ENCODE data around the gene TELO2. TPM values are rescaled to one million over a fixed set of nuclear protein-coding genes. Genes with fewer than 3 reads are reported as not detected.
A peak's percentile ranks its signal among the peaks of the same experiment; 100 is the strongest.

The TELO2 gene
- total RNA-seq, 1 donor from 2014 or later: 74.8 TPM

GRCh38 chr16:1527836-1528811 lies 35.0 kb downstream of the TELO2 start:
- H3K27ac Mint-ChIP-seq: no peak overlapping the region
- peaks cover 11% of the 10 kb centered on the region for H3K4me1 Mint-ChIP-seq (ENCODE audit: low read depth)
- no peaks in the 10 kb centered on the region for H3K9me3 Mint-ChIP-seq
- no peak for DNase-seq (ENCODE audit: low spot score)
- H3K4me3 Mint-ChIP-seq (ENCODE audit: low read depth): no peak overlapping the region
- H3K27me3 Mint-ChIP-seq (ENCODE audit: low read depth): no peaks in the 10 kb centered on the region
- H3K36me3 Mint-ChIP-seq (ENCODE audit: low read depth): no peaks in the 10 kb centered on the region
- intact Hi-C loops (cut with micrococcal nuclease): no loop called here

- no peak for DNase-seq (ENCODE audit: low spot score)
- Mint-ChIP-seq H3K9me3 (no peaks in the 10 kb centered on the region), H3K27me3 (ENCODE audit: low read depth) (no peaks in the 10 kb centered on the region), H3K4me3 (ENCODE audit: low read depth) (no peak overlapping the region), H3K27ac (peak overlapping the region; percentile 62), H3K4me1 (ENCODE audit: low read depth) (peaks cover 11% of the 10 kb centered on the region), H3K36me3 (ENCODE audit: low read depth) (no peaks in the 10 kb centered on the region)
- intact Hi-C loops (cut with micrococcal nuclease): no loop called here
Observed at GRCh38 chr16:1528921-1529537, 35.9 kb downstream of the TELO2 start.

GRCh38 chr16:1530349-1530882 lies 37.3 kb downstream of the TELO2 start:
- Mint-ChIP-seq H3K4me3 (ENCODE audit: low read depth) (no peak overlapping the region), H3K36me3 (ENCODE audit: low read depth) (peaks cover 10% of the 10 kb centered on the region), H3K4me1 (ENCODE audit: low read depth) (peaks cover 15% of the 10 kb centered on the region), H3K27ac (no peak overlapping the region), H3K27me3 (ENCODE audit: low read depth) (no peaks in the 10 kb centered on the region), H3K9me3 (no peaks in the 10 kb centered on the region)
- intact Hi-C loops (cut with micrococcal nuclease): loop anchor here (10.0 kb wide), 1 partner anchor 174 kb away; the partner anchor contains the start of gene MAPK8IP3
- no peak for DNase-seq (ENCODE audit: low spot score)

DNA sequence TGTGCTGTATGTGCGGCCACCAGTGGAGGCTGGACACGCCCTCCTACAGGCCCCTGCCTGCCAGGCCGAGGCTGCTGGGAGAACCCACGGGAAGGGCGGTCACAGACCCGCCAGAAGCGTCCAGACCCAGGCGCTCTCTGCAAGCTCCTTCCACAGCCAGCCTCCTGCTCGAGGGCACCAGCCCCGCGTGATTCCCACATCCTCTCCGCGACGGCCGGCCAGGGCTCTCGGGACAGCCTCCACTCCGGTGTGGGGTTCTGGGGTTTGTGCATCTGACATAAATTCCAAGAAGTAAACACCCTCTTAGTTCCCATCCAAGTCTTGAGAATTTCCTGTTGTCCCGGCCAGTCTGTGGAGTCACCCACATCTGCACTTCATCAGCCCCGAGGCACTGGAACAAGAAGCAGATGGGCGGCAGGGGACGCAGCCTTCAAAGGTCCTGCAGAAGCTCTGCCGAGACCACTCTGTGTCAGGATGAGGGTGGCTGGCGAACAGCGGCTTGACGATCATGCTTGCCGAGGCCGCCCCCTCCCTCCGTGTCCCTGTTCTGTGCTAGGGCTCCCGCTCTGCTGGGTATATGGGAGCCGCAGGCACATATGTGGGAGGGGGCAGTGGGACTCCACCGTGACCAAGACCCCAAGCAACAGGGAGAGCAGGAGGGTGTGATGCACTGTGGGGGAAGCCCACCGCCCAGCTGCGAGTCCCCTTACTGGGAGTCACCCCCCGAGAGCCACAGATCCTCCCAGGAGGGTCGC lies 37.9 kb downstream of the TELO2 start:
- peaks cover 19% of the 10 kb centered on the region for H3K4me1 Mint-ChIP-seq (ENCODE audit: low read depth)
- intact Hi-C loops (cut with micrococcal nuclease): loop anchor here (10.0 kb wide), 1 partner anchor 174 kb away; the partner anchor contains the start of gene MAPK8IP3
- no peak for DNase-seq (ENCODE audit: low spot score)
- H3K27me3 Mint-ChIP-seq (ENCODE audit: low read depth): no peaks in the 10 kb centered on the region
- no peak overlapping the region for H3K27ac Mint-ChIP-seq
- peaks cover 12% of the 10 kb centered on the region for H3K36me3 Mint-ChIP-seq (ENCODE audit: low read depth)
- no peaks in the 10 kb centered on the region for H3K9me3 Mint-ChIP-seq
- no peak overlapping the region for H3K4me3 Mint-ChIP-seq (ENCODE audit: low read depth)

DNA sequence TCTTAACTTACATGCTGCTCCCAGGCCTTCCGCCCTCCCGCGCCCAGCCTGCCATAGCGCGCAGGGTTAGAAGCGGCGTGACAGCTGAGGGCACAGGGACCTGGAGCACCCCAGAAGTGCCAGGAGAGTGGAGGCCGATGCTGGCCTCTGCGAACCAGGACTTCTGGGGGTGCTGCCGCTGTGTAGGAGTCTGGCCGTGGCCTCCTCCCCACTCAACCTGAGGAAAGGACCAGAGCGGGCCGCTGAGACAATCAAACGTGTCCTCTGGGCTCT lies 38.4 kb downstream of the TELO2 start:
- intact Hi-C loops (cut with micrococcal nuclease): loop anchor here (10.0 kb wide), 1 partner anchor 173 kb away; the partner anchor contains the start of gene MAPK8IP3
- peaks cover 23% of the 10 kb centered on the region for H3K4me1 Mint-ChIP-seq (ENCODE audit: low read depth)
- DNase-seq (ENCODE audit: low spot score): no peak
- no peak overlapping the region for H3K4me3 Mint-ChIP-seq (ENCODE audit: low read depth)
- peaks cover 15% of the 10 kb centered on the region for H3K36me3 Mint-ChIP-seq (ENCODE audit: low read depth)
- H3K27ac Mint-ChIP-seq: no peak overlapping the region
- H3K27me3 Mint-ChIP-seq (ENCODE audit: low read depth): no peaks in the 10 kb centered on the region
- H3K9me3 Mint-ChIP-seq: no peaks in the 10 kb centered on the region

DNA sequence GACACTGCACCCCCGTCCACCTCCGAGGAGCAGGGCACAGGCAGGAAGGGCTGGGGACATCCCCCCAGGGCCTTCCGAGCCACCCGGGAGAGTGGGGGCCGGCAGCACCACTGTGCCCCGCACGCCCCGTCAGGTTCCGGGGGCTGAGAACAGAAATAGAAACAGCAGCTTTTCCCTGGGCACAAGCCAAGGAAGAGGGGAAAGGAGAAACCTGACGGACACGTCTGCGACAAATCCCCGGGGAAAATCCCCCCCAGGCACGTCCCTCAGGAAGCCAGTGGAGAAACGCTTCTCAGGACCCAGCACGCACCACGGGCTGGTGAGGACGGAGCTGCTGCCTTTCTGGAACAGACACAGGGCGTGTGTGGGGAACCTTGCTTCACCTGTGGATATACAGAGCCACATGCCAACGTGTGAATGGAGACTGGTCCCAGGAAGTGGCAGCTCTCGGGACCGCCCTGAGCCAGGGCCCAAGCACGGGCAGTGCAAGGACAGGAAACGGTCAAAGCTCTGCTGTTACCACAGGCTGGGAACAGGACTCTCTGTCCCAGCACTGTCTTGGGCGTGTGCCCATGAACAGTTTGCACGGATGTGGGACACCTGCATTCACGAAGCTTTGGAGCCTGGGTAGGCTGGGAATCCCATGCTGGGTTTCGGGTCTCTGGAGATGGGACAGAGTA lies 39.1 kb downstream of the TELO2 start:
- Mint-ChIP-seq H3K9me3 (no peaks in the 10 kb centered on the region), H3K27ac (no peak overlapping the region), H3K4me1 (ENCODE audit: low read depth) (peaks cover 23% of the 10 kb centered on the region), H3K36me3 (ENCODE audit: low read depth) (peaks cover 21% of the 10 kb centered on the region), H3K4me3 (ENCODE audit: low read depth) (no peak overlapping the region), H3K27me3 (ENCODE audit: low read depth) (no peaks in the 10 kb centered on the region)
- intact Hi-C loops (cut with micrococcal nuclease): loop anchor here (10.0 kb wide), 1 partner anchor 173 kb away; the partner anchor contains the start of gene MAPK8IP3
- no peak for DNase-seq (ENCODE audit: low spot score)

GRCh38 chr16:1532771-1533170 lies 39.6 kb downstream of the TELO2 start:
- Mint-ChIP-seq H3K4me1 (ENCODE audit: low read depth) (peaks cover 26% of the 10 kb centered on the region), H3K9me3 (no peaks in the 10 kb centered on the region), H3K27ac (peak overlapping the region; percentile 73), H3K4me3 (ENCODE audit: low read depth) (peak overlapping the region; percentile 94), H3K36me3 (ENCODE audit: low read depth) (peaks cover 26% of the 10 kb centered on the region), H3K27me3 (ENCODE audit: low read depth) (no peaks in the 10 kb centered on the region)
- intact Hi-C loops (cut with micrococcal nuclease): loop anchor here (10.0 kb wide), 1 partner anchor 172 kb away; the partner anchor contains the start of gene MAPK8IP3
- DNase-seq (ENCODE audit: low spot score): no peak

DNA sequence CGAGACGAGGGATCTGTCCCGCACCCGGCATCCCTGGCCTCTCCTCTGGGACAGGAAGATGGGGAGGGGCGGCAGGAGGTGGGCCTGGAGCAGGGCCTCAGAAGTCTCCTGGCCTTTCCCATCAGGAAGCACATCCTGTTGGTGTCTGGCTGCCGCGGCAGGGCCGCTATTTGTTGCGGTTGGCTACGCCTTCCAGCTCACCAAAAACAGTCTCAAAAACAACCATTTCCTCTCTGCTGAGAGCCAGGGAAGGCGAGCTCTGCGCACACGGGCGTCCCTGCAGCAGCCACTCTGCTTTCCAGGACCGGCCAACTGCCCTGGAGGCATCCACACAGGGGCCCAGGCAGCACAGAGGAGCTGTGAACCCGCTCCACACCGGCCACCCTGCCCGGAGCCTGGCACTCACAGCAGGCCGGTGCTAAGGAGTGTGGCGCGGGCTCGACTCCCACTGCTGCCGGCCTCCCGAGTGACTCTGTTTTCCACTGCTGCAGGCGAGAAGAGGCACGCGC lies 40.3 kb downstream of the TELO2 start, which contains the start of gene TMEM204:
TSS of gene TMEM204 (plus strand) at position 224 of the 509 bp plus-strand sequence. CDS start 610 bp downstream, outside the sequence.
- intact Hi-C loops (cut with micrococcal nuclease): loop anchor here (10.0 kb wide), 1 partner anchor 171 kb away; the partner anchor contains the start of gene MAPK8IP3
- H3K4me1 Mint-ChIP-seq (ENCODE audit: low read depth): peaks cover 31% of the 10 kb centered on the region
- peak within 1 kb of the TSS; percentile 94 for H3K4me3 Mint-ChIP-seq (ENCODE audit: low read depth)
- DNase-seq (ENCODE audit: low spot score): peak; percentile 37
- peaks cover 33% of the 10 kb centered on the region for H3K36me3 Mint-ChIP-seq (ENCODE audit: low read depth)
- H3K27me3 Mint-ChIP-seq (ENCODE audit: low read depth): no peaks in the 10 kb centered on the region
- no peaks in the 10 kb centered on the region for H3K9me3 Mint-ChIP-seq
- peak within 1 kb of the TSS; percentile 80 for H3K27ac Mint-ChIP-seq

DNA sequence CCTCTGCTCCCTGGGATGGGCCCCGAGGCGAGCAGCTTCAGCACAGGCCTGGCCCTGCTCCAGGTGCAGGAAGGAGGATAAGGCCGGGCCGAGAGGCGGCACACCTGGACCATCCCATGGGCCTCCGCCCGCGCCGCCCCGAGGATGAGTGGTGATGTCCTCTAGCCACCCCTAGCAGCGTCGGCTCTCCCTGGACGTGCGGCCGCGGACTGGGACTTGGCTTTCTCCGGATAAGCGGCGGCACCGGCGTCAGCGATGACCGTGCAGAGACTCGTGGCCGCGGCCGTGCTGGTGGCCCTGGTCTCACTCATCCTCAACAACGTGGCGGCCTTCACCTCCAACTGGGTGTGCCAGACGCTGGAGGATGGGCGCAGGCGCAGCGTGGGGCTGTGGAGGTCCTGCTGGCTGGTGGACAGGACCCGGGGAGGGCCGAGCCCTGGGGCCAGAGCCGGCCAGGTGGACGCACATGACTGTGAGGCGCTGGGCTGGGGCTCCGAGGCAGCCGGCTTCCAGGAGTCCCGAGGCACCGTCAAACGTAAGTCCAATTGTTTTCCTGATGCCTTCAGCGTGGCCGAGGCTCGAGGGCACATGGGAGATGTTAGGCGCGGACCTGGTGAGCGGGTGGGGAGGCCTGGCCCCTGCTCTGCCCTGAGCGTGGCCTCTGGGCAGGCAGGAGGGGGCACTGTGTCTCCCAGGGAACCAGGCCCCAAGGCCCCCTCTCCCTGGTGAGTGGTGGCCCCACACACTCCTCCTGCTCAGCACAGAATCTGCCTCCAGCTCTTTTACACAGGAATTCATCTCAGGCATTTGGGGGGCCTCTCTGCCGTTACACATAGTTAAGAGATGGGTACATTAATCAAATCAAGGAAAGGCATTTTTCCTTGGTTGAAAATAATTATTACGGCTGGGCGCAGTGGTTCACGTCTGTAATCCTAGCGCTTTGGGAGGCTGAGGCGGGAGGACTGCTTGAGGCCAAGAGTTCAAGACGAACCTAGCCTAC lies 41.2 kb downstream of the TELO2 start:
- H3K4me3 Mint-ChIP-seq (ENCODE audit: low read depth): peak overlapping the region; percentile 94
- no peaks in the 10 kb centered on the region for H3K9me3 Mint-ChIP-seq
- peaks cover 31% of the 10 kb centered on the region for H3K4me1 Mint-ChIP-seq (ENCODE audit: low read depth)
- intact Hi-C loops (cut with micrococcal nuclease): loop anchor here (1.0 to 10.0 kb wide), 2 partner anchors 9 to 170 kb away; partner anchors contain the start of gene MAPK8IP3
- H3K27me3 Mint-ChIP-seq (ENCODE audit: low read depth): no peaks in the 10 kb centered on the region
- peak overlapping the region; percentile 80 for H3K27ac Mint-ChIP-seq
- H3K36me3 Mint-ChIP-seq (ENCODE audit: low read depth): peaks cover 41% of the 10 kb centered on the region
- DNase-seq (ENCODE audit: low spot score): no peak

DNA sequence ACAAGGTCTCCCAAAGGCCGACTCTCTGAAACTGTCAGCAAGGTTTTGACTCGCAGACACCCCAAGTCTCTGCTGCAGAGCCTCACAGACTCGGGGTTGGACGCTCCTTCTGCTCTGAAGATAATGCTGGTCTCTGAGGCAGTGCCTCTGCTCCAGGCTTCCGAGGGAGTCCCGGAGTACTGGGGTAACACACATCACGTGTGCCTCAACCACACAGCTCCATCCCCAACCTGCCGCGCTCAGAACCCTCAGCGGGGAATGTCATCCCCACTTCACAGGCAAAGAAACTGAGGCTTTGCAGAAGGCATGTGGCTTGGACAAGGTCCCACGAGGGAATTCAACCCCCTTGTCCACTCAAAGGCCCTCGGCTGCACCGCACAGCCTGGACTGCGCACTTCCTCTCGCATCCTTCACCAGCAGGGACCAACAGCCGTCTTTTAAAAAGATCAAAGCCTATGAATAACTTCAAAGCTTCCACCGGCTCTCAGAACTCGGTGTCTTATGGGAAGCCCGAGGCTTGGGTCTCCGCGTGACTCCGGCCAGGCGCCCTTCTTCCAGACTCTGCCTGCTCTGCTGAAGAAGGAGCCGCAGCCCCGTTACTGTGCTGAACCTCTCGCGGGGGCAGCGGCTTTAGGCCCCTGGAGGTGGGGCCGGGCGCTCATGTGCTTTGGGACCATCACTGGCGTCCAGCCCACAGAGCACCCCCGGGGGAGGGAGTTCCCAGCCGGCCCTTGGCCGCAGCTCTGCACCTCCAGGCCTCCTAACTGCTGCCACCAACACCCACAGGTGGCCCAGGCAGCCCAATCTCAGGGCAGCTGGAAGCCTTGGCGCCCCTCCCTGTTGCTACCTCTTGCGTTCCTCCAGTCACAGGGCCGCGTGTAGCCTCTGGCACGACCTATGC lies 42.5 kb downstream of the TELO2 start:
- Mint-ChIP-seq H3K4me3 (ENCODE audit: low read depth) (peak overlapping the region; percentile 94), H3K27ac (peak overlapping the region; percentile 80), H3K27me3 (ENCODE audit: low read depth) (no peaks in the 10 kb centered on the region), H3K36me3 (ENCODE audit: low read depth) (peaks cover 50% of the 10 kb centered on the region), H3K4me1 (ENCODE audit: low read depth) (peaks cover 31% of the 10 kb centered on the region), H3K9me3 (no peaks in the 10 kb centered on the region)
- intact Hi-C loops (cut with micrococcal nuclease): loop anchor here (1.0 to 10.0 kb wide), 2 partner anchors 8 to 169 kb away; partner anchors contain the start of gene MAPK8IP3
- no peak for DNase-seq (ENCODE audit: low spot score)

All from activated T-helper 2 cell treated with anti-CD3 and anti-CD28 coated beads, Interferon-gamma antibody, Interleukin-2, Interleukin-4, amounts not matched to agents 10 μg/mL and 5 μg/mL and 100 μg/mL, durations not matched to agents 14 hours and 24 hours and 36 hours (primary cell).